Left hindlimb (tissue), 1 donor: ENCODE results near the gene PAX2.

ENCODE experiments used
- DNase-seq: peaks from one replicate; pipeline ENCODE4 v3.0.0-alpha.2; 2018

The PAX2 gene

DNA sequence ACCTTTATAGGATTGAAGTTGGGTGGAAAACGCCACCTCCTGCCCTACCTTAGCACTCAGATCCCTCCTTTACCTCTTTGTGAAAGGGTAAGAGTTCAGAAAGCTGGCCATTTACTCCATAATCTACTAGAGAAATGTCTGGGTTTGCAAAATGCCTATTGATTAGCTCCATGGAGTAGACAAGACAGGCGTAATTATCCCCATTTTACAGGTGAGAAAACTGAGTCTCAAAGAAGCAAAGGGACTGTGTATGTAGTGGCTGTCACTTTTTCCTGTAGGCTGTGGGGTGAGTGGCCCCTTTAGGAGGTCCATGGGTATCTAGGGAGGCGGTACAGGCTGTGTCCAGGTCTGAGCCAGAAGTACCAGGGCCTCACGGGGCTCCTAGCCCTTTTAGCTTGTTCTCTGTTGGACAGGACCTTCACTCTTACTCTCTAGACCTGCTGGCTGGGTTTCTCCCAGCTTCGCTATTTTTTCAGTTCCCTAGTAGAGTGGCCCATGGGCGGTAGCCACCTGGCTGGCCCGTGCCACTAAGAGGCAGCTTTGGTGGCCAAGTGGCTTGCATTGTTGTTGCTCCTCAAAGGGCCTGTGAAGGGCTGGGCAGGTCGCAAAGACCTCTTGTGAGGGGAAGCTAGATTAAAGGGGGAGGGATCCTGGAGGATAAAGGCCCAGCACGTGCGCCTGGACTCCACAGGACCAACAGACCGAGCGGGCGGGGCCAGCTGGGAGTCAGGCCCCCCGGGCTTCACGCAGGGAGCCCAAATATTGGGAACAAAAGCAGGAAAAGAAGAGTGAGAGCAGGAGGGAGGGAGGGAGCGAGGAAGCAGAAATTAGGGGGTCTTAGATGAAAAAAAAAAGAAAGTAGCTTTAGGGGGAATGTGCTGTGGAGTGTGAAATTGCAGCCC, 4.7 kb upstream of the PAX2 start:
- no peak for DNase-seq

DNA sequence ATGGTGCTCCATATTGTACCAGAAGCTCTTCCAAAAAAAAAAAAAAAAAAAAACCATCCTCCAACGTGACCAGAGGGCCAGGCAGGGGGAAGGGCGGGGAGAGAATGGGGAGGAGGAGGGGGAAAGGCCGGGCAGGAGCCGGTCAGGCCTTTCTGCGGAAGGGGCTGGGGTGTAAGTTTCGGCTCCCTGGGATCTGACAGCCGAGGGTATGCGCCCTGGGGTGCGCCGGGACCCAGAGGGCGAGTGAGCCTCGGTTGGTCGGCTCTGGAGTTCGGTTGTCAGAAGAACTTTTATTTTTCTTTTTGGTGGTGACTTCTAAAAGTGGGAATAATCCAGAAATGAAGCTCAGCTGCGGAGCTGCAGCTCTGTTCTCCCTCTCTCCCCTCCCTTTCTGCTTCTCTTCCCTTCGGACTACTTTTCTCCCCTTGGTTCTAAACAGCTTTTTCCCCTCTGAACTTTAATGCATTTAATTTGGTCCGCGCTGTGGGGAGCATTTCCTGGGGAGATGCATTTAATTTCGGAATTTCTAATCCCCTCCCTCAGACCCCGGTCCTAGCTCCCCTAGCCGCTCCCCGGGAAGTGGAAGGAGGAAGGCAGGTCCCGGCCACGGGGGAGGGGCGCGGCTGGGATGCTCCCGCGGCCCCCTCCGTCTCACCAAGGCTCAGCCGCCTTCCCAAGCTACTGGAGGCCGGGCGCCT, 3.9 kb upstream of the PAX2 start:
- no peak for DNase-seq

DNA sequence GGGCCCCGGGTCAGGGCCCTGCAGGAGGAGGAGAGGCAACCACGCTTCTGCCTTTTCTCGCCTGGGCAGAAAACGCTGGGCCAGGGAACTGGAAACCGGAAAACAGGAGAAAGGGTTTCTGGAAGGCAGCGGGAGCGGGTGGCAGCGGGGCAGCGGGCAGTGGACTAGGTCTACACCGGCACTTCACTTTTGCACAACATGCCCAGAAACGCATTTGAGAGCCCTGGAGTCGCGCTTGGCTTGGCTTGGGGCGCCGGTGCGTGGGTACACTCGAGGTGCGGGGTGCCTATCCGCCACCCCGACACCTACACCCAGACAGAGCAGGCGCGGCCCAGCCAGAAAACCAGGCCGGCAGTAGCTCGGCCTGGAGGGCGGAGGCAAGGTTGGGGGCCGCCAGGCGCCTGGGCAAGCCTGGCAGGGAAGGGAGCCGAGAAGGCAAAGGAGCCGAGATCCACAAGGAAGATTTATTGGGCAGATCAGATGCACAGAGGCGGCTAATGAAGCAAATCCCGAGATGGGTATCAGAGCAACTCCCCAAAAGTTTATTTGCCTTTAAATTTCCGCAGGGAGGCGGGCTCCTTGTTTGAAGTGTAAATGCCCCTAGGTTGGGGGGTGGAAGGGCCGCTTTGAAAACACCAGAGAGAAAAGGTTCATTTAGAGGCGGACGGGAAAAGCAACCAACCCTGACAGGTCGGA, 3.2 kb upstream of the PAX2 start:
- no peak for DNase-seq

DNA sequence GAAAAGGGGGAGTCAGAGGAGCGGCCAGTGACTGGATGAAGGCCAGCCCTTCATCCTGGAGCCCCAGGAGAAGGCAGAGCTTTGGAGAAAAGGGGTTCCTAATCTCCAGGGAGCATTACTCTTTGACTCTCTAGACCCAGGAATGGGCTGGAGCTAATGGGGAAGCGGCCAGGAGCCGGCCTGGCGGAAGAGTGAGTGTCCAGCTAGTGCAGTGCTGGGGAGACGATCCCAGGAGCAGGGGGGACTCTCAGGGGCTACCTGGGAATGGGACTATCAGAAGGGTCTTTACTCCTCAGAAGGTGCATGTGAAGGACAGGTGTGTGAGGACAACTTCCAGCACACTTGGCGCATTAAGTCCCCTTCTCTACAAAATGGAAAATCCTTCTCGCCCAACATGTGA, 2.4 kb upstream of the PAX2 start:
- no peak for DNase-seq

- DNase-seq: no peak
Observed at GRCh38 chr10:100743626-100744135, 1.7 kb upstream of the PAX2 start.

DNA sequence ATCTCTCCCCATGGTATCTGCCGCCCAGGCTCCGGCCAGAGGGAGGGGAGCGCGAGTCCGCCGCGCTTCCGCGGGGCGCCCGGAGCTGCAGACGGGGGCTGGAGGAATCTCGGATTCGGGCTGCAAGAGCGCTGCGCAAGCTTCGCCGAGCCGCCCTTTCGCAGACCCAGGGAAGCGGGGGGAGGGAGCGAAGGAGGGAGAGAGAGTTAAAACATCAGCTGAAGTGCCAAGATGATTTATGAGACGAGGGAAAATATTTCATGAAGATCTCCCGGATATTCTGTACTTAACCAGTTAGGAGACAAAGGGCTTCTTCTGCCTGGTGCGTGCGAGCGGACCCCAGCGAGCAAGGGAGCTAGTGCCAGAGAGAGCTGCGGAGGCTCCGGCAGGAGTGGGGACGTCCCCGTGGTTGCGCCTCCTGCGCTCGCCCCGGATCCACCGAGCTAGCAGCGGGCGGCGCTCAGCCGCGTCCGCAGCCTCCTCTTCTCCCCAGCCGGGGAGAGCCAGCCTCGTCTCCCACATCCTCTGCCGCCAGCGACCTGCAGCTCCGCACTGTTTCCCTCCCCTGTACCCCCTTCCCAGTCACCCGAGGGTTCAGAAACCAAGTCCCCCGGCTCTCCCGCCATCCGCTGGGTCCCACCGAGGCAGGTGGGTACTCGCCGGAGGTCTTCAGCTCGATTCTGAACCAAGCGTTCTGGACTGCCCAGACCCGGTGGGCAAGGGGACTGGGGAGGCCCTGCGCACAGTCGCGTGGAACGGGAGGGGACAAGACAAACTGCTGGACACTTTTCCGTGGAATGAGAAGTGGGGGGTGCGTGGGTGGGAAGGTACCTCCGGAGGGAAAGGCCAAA, 1.0 kb upstream of the PAX2 start:
- no peak for DNase-seq

- DNase-seq: no peak
Observed at GRCh38 chr10:100745882-100746783, 751 bp downstream of the PAX2 start.

DNA sequence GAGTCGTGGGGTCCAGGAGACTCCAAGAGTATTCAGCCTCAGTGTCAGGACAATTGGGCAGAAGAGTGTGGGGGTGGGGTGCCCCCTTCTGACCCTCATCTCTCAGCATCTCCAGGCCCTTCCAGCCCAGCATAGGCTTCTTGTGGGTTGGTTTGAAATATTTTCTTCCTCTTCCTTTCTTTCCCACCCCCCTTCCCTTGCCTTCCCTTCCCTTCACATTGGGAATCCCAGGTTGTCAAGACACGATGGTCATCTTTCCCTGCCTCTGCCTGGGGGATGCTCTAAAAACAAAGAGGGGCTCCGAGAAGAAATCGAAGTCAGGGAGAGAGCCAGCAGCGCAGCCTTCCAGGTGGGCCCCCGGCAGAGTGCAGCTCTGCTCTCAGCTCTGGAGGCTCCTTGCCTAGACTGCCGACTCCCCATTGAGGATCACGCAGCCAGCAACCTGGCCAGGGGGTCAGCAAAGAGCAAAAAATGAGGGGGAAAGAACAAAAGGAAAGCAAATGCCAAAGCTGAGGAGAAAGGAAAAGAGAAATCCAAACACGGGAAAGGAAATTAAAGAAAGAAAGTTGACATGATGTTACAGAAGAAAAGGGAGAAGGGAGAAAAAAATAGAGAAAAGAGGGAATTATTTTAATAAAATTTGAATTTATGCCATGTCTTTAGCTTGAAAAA, 1.5 kb downstream of the PAX2 start:
- no peak for DNase-seq

DNA sequence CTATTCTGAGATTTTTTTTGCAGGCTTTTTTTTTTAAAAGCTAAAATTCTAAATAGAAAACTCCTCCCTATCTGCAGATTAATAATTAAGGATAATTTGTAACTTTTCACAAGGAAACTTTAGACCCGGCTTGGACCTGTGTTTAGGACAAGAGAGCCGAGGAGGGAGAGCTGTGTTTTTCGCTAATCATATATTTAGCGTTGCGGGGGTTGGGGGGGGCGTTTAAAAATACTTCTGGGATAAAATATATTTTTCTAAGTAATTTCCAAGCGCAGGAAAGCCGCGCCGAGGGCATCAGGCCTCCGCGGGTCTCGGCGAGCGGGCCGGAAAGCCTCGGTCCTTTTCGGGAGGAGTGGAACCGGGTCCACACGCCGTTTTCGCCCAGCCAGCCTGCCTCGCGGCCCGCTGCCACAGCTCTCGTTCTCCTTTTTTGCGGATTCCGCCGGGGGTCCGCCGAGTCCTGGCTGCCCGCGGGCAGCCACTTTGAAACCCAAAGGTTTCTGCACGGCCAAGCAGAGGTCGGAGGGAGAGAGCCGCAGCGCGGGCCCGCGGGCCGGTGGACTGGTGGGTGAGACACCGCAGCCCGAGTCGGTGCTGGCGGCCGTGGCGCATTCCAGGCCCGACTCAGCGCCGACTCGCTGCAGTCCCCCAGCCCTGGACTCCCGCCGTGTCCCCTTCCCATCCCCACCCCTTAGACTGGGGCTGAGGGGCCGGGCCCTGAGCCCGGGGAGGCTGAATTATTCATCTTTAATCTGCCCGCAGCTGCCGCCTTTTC, 2.3 kb downstream of the PAX2 start:
- no peak for DNase-seq

DNA sequence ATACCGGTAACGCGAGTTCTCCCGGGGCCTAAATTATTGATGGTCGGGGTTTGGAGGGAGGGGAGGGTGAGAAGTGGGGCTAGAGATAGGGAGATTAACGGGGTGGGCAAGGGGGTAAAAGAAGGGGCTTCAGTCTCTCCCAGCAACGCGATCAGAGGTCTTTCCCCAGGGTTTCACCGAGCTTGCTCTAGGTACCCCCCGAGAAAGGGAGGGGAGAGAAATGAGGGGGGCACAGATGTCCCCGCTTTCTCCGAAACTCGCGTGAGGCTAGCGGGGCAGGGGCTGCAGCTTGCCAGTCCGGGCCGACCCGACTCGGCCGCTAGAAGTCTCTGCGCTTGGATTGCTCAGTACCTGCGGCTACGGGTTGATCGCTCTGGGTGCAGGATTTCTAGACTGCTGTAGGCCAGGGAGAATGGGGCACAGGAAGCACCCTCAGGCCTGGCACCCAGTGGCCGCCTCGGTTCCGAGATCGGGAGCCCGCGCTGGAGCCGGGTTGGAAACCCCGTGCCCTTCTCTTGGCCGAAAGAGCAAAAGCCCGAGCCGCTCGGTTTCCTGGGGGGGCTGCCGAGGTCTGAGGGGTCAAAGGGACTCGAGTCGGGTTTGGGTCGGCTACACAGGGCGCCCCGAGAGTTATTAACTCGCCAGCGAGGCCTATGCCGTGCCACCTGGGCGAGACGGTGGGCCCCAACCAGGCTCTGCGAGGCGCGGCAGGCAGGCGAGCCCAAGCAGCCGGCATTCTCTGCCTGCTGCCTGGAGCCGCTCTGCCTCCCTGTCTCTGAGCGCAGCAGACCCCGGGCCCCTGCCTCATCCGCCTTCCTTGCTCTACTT, 3.1 kb downstream of the PAX2 start:
- no peak for DNase-seq

DNA sequence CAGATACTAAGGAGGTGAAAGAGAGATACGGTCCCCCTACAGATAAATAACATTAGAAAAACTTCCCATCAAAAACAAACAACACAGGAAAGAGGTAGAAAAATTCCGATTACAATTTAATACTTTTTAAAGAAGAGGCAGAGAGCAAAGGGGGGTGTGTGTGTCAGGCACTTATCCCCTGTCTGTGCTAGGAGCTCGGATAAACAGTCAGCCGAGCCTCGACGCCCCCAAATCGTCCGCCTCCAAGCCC, 3.6 kb downstream of the PAX2 start:
- no peak for DNase-seq

GRCh38 chr10:100749309-100750217, 4.2 kb downstream of the PAX2 start:
- no peak for DNase-seq

- no peak for DNase-seq
Observed at GRCh38 chr10:100750291-100751210, 5.2 kb downstream of the PAX2 start.

DNA sequence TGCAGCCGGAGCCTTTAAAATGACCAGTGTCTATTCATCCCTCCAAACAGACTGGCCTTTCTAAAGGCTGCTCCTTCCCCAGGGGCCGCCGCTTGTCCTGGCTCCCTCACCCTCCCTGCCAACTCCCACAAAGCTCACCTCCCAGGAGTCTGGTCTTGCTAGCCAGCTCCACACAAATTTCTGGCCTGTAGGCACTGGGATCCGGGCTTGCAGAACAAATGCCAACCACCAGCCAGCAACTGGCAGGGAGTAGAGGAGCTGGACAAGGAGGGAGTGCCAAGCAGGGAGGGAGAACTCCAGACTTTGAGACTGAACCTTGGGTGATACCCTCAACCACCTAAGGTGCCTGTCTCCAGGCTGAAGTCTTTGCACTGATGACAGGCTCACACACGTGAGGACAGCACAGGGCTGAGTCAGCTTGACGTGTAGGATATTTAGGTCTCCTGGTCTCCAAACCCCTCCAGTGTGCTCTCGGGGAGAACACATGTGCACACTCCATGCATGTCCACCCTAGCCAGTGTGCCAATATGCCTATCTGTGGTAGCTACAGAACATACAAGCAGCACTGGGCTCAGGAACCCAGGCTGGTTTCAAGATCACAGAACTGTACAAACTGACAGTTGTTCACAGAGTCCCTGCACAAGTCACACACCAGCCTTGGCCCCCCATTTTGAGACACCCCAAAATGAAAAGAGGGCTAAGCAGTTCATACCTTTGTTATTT, 6.0 kb downstream of the PAX2 start:
- no peak for DNase-seq

DNA sequence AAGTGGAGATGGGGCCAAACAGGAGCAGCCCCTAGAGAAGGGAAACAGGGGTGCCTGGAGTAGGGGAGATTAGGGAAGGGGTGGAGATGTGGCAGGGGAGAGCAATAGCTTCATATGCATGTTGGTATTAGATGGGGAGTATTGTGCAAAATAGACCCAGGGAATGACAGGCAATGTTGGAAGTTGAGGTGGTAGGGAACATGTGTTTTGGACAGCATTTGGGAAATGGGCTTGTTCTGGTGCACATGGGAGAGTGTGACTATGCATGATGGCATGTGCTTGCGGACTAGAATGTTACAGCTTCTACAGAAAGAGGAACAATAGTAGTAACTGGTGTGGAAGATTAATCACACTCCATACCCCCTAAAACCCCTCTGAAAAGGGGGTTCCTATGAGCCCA, 10.4 kb downstream of the PAX2 start:
- no peak for DNase-seq

- no peak for DNase-seq
Observed at GRCh38 chr10:100759331-100759730, 13.9 kb downstream of the PAX2 start.
